ENCODE measurements around the gene PLIN4. TPM values are rescaled to one million over a fixed set of nuclear protein-coding genes. Genes with fewer than 3 reads are reported as not detected.
"Not testable (repeated sequence)": the region's sequence is repeated elsewhere in the genome, so short reads cannot be mapped to it uniquely, and the experiment has no call there.

The PLIN4 gene
- total and polyA plus RNA-seq, 2 experiments from 2014 or later = 0.42 to 0.81 TPM

- no peak overlapping the region for H3K27ac ChIP-seq
- DNase-seq (ENCODE audit: low read depth in 1 of 2, low spot score in 1 of 2) = no peak
- H3K36me3 ChIP-seq = no peaks in the 10 kb centered on the region
- no peaks in the 10 kb centered on the region for H3K27me3 ChIP-seq
- no peak overlapping the region for H3K4me3 ChIP-seq
- no peak for TF ChIP-seq CTCF (IDR thresholded peaks at IDR 0.05; ENCODE audit: low read depth, low read length)
- no peaks in the 10 kb centered on the region for H3K9me3 ChIP-seq (ENCODE audit: low read depth)
- no peaks in the 10 kb centered on the region for H3K4me1 ChIP-seq (ENCODE audit: low read depth)
These were observed 15.0 kb upstream of the PLIN4 start for GRCh38 chr19:4533334-4533733.

DNA sequence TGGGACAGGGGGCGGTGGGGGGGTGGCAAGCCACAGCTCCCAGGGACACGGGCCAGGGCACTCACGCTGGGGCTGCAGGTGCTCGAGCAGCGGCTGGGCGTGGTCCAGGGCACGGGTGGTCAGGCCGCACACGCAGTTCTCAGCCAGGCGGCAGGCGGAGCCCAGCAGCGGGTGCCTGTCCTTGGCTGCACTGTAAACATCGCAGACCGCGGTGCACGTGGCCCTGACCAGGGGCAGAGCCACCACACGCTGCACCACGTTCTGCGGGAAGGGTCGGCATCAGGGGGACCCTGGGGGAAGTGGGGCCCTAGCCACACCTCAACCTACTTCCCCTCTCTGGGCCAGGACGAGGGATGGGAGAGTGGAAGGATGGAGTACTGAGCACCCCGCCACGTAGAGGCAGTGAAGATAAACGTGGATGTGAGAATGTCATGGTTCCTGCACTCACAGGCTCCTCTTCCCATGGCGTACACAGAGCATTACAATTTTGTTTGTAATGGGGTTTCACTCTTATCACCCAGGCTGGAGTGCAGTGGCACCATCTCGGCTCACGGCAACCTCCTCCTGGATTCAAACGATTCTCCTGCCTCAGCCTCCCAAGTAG is 13.4 kb upstream of the PLIN4 start:
- H3K36me3 ChIP-seq = no peaks in the 10 kb centered on the region
- H3K4me3 ChIP-seq = no peak overlapping the region
- no peaks in the 10 kb centered on the region for H3K4me1 ChIP-seq (ENCODE audit: low read depth)
- no peaks in the 10 kb centered on the region for H3K9me3 ChIP-seq (ENCODE audit: low read depth)
- no peak overlapping the region for H3K27ac ChIP-seq
- TF ChIP-seq CTCF (IDR thresholded peaks at IDR 0.05; ENCODE audit: low read depth, low read length) = no peak
- no peaks in the 10 kb centered on the region for H3K27me3 ChIP-seq
- DNase-seq (ENCODE audit: low read depth in 1 of 2, low spot score in 1 of 2) = no peak

- no peak overlapping the region for H3K27ac ChIP-seq
- no peaks in the 10 kb centered on the region for H3K36me3 ChIP-seq
- TF ChIP-seq CTCF (IDR thresholded peaks at IDR 0.05; ENCODE audit: low read depth, low read length) = no peak
- H3K4me3 ChIP-seq = no peak overlapping the region
- H3K27me3 ChIP-seq = no peaks in the 10 kb centered on the region
- no peaks in the 10 kb centered on the region for H3K9me3 ChIP-seq (ENCODE audit: low read depth)
- no peaks in the 10 kb centered on the region for H3K4me1 ChIP-seq (ENCODE audit: low read depth)
- DNase-seq (ENCODE audit: low read depth in 1 of 2, low spot score in 1 of 2) = no peak
These were observed 11.7 kb upstream of the PLIN4 start for GRCh38 chr19:4529924-4530522.

DNA sequence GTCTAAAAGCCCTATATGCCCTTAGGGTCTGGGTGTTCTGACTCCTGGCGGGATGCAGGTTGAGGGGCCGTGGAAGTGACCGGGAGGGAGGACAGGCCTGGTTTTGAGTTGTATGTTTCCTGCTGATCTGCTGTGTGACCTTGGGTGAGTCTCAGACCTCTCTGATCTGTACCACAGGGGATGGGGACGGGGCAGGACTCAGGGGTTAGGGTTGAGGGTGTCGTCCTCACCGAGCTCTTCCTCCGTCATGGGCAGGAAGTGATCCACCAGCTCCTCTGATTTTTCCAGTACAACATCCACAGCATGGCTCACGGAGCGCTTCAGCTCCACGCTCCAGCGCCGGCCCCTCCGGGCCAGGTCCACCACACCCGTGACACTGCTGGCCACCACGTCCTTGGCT is 10.6 kb upstream of the PLIN4 start:
- no peak overlapping the region for H3K4me3 ChIP-seq
- no peaks in the 10 kb centered on the region for H3K9me3 ChIP-seq (ENCODE audit: low read depth)
- no peak for TF ChIP-seq CTCF (IDR thresholded peaks at IDR 0.05; ENCODE audit: low read depth, low read length)
- DNase-seq (ENCODE audit: low read depth in 1 of 2, low spot score in 1 of 2) = no peak
- H3K27ac ChIP-seq = no peak overlapping the region
- no peaks in the 10 kb centered on the region for H3K36me3 ChIP-seq
- H3K4me1 ChIP-seq (ENCODE audit: low read depth) = no peaks in the 10 kb centered on the region
- H3K27me3 ChIP-seq = no peaks in the 10 kb centered on the region

DNA sequence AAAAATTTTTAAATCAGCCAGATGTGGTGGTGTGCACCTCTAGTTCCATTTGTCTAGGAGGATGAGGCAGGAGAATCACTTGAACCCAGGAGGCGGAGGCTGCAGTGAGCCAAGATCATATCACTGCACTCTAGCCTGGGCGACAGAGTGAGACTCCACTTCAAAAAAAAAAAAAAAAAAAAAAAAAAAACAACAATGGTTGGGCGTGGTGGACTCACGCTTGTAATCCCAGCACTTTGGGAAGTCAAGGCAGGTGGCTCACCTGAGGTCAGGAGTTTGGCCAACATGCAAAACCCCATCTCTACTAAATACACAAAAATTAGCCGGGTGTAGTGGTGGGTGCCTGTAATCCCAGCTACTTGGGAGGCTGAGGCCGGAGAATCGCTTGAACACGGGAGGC is 9.1 kb upstream of the PLIN4 start:
- not testable (repeated sequence) for H3K36me3 ChIP-seq; H3K27me3 ChIP-seq; DNase-seq (ENCODE audit: low read depth in 1 of 2, low spot score in 1 of 2)

DNA sequence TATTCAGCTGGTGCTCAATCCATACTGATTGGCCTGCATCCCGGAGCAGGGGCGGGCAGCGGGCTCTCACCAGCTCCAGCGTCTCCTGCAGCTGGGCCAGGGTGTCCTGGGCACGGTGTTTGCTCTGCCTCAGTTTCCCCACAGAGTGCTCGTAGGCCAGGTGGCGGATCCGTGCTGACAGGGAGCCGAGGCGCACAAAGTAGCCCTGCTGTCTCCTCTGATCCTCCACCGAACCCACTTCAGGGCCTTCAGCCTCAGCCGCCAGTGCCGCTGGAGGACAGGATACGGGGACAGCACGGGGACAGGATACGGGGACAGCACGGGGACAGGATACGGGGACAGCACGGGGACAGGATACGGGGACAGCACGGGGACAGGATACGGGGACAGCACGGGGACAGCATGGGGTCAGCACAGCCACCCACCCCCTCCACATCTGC is 7.3 kb upstream of the PLIN4 start:
- Histone ChIP-seq H3K27me3 (no peaks in the 10 kb centered on the region), H3K4me1 (ENCODE audit: low read depth) (no peaks in the 10 kb centered on the region), H3K9me3 (ENCODE audit: low read depth) (no peaks in the 10 kb centered on the region), H3K27ac (no peak overlapping the region), H3K36me3 (no peaks in the 10 kb centered on the region), H3K4me3 (no peak overlapping the region)
- no peak for DNase-seq (ENCODE audit: low read depth in 1 of 2, low spot score in 1 of 2)
- TF ChIP-seq CTCF (IDR thresholded peaks at IDR 0.05; ENCODE audit: low read depth, low read length) = no peak

More for the DNA sequence above, 9.1 kb upstream of the PLIN4 start:
- not testable (repeated sequence) for H3K9me3 ChIP-seq (ENCODE audit: low read depth); H3K4me3 ChIP-seq; H3K4me1 ChIP-seq (ENCODE audit: low read depth); H3K27ac ChIP-seq

Measured in cardiac muscle cell (in vitro differentiated cells and primary cell).